ENCODE results near the gene BMPR1B.

BMPR1B gene

DNA sequence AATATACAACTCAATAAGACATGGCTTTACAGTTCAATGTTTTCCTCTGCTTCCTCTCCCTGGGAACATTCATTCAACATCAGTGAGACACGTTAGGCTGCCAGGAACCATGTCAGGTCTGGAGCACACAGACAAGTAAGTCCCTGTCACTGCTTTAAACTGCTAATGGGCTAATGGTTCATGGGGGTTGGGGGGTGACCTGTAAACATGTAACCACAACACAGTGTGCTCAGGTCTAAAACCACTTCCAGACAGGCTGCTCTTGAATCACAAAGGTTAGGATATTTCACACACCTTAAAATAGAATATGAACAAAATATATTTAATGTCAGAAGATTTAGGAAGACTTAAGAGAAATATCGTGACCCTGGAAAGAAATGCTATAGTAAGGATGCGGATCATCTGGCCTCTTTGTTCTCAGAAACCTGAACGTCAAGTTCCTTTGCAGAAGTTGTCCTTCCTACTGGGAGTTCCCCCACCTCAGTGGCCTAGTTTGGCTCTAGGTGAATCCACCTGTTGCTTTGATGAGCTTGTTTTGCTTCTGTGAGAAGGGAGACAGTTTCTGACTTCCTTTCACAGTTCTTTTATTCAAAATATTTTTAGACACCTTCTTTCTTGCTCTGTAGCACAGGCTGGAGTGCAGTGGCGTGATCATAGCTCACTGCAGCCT lies 431.1 kb downstream of the BMPR1B start:
- no peak for DNase-seq (ENCODE audit: low read depth)

DNA sequence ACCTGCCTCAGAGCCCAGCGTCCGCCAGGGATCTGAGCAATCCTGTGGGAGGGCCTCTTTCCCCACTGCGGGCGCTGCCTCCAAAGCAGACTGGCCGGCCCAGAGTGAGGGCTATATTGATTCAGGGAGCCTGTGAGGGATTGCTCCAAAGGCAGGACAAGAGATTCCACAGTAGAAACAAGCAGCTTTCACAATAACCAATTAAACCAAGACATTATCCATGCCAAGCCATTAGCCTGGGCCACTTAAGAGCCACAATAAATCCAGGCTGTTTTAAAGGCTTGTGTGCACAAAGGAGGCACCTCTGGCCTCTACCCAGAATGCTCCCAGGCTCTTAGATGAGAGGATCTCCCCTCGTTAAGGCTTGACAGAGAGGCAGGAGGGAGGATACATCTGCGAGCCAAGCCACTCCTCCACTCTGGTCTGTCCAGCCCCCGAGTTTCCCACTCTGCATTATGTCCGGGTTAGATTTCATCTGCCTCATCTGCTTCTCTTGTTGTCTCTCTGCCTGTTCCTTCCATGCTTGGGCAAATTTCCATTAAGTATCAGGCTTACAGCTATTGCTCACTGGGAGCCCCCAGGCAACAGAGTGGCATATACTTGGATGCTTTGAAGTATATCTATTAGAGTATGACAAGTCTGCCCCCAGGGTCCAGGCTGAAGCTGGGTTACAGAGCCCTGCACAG lies 433.1 kb downstream of the BMPR1B start:
- no peak for DNase-seq (ENCODE audit: low read depth)

DNA sequence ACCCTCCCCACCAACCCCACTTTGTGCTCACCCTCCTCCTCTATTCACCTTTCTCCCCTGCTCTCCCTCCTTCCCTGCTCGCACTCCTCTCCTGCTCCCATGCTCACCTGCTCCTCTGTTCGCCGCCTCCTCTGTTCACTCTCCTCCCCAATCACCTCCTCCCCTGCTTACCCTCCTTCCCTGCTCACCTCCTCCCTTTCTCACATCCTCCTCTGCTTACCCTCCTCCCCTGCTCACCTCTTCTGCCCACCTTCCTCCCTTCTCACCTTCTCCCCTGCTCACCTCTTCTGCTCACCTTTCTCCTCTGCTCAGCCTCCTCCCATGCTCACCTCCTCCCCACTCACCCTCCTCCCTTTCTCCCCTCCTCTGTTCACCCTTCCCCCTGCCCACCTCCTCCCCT lies 433.8 kb downstream of the BMPR1B start:
- no peak for DNase-seq (ENCODE audit: low read depth)

- no peak for DNase-seq (ENCODE audit: low read depth)
Observed at GRCh38 chr4:95193391-95194224, 435.9 kb downstream of the BMPR1B start.

- DNase-seq (ENCODE audit: low read depth) = no peak
Observed at GRCh38 chr4:95197353-95197752, 439.6 kb downstream of the BMPR1B start.

DNA sequence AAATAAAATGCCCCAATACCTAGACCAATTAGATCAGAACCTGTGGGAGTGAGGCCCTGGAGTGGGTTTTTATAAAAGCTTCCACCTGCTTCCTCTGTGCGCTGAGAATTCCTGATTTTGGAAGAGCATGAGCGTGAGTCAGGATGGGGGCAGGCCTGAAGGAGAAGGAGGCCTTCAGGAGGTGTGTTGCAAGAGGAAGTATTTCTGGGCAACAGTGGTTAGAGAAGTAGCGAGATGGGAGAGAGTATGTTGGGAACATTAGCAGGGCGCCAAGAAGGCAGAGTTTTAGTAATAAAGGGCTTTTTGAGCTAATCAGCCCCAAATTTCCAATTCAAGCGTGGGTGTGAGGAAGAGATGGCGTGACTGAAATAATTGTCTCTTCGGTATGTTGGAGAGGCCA lies 441.2 kb downstream of the BMPR1B start:
- no peak for DNase-seq (ENCODE audit: low read depth)

GRCh38 chr4:95204267-95204844 lies 446.6 kb downstream of the BMPR1B start:
- no peak for DNase-seq (ENCODE audit: low read depth)

- no peak for DNase-seq (ENCODE audit: low read depth)
Observed at GRCh38 chr4:95204873-95205272, 447.1 kb downstream of the BMPR1B start.

Data from GM04503 (cell line).